IMR-90 (cell line): ENCODE results near the gene COL7A1.

Source experiments
- CEBPB ChIP-seq: IDR thresholded peaks from 2 replicates; pipeline ENCODE4 v1.6.1; 2012; ENCODE audit warnings: low read depth, low read length, improper control_type of control experiment
- CHD1 ChIP-seq: IDR thresholded peaks from 2 replicates; pipeline ENCODE4 v1.6.1; 2012; ENCODE audit warnings: low read depth, low read length, improper control_type of control experiment
- CTCF ChIP-seq: conservative IDR thresholded peaks from 2 replicates; pipeline ENCODE4 v1.5.1; 2012; ENCODE audit warnings: mild to moderate bottlenecking, low read depth, low read length, improper control_type of control experiment
- FOS ChIP-seq: fragments of 150-350 bp; IDR thresholded peaks from 2 replicates; pipeline ENCODE4 v1.6.1; 2016; ENCODE audit warnings: low read depth, low read length
- POLR2A ChIP-seq: IDR thresholded peaks from 2 replicates; pipeline ENCODE4 v1.6.1; 2012; ENCODE audit warnings: mild to moderate bottlenecking, low read depth, low read length
- USF2 ChIP-seq: fragments of 150-350 bp; IDR thresholded peaks from 2 replicates; pipeline ENCODE4 v1.6.1; 2017; ENCODE audit warnings: mild to moderate bottlenecking, antibody characterized with exemption, low read length, low read depth

GRCh38 chr3:48630833-48631232 is 35.7 kb upstream of the COL7A1 start:
- no peak for TF ChIP-seq CTCF
- no peak for TF ChIP-seq POLR2A
- TF ChIP-seq CEBPB, result no peak
- no peak for TF ChIP-seq FOS
- no peak for TF ChIP-seq USF2
- no peak for TF ChIP-seq CHD1
